Hepatocyte (in vitro differentiated cells): Measurements from ENCODE around the gene CIAO3.

Source experiments
- EZH2phosphoT487 ChIP-seq: fragments of 200-600 bp; sonication (generic); IDR thresholded peaks from one replicate; pipeline ENCODE4 v1.6.1; 2018; ENCODE audit warnings: antibody characterized with exemption, mild to moderate bottlenecking, low read depth, moderate library complexity; ENCODE audit not compliant: unreplicated experiment, severe bottlenecking
- TF ChIP-seq, protein P1 (sequence below): fragments of 200-600 bp; sonication (generic); IDR thresholded peaks from 2 replicates; pipeline ENCODE4 v1.5.1; 2016; ENCODE audit warnings: antibody characterized with exemption, mild to moderate bottlenecking; ENCODE audit not compliant: poor library complexity

DNA sequence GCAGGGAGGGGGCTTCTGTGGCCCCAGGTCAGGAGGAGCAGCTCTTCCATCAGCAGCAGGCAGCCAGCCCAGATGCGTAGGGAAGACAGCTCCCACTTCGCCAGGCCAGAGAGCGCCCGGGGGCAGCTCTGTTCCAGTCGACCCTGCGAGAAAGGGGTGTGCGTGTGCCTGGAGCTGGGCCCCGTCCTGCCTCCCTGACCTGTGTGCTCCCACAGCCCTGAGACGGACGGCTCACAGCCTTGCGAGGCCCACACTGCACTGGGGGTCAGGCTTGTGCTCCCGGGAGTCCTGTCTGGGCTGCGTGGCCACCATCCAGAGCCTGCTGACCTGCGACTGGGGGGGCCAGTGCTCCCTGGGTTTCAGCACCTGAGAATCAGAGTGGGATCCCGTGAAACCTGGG, 19.3 kb upstream of the CIAO3 start:
- TF ChIP-seq, protein P1, sequence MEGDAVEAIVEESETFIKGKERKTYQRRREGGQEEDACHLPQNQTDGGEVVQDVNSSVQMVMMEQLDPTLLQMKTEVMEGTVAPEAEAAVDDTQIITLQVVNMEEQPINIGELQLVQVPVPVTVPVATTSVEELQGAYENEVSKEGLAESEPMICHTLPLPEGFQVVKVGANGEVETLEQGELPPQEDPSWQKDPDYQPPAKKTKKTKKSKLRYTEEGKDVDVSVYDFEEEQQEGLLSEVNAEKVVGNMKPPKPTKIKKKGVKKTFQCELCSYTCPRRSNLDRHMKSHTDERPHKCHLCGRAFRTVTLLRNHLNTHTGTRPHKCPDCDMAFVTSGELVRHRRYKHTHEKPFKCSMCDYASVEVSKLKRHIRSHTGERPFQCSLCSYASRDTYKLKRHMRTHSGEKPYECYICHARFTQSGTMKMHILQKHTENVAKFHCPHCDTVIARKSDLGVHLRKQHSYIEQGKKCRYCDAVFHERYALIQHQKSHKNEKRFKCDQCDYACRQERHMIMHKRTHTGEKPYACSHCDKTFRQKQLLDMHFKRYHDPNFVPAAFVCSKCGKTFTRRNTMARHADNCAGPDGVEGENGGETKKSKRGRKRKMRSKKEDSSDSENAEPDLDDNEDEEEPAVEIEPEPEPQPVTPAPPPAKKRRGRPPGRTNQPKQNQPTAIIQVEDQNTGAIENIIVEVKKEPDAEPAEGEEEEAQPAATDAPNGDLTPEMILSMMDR: no peak
- TF ChIP-seq EZH2phosphoT487: no peak
